Measurements from ENCODE around the gene LY6G6F. TPM values are rescaled to one million over a fixed set of nuclear protein-coding genes. Genes with fewer than 3 reads are reported as not detected.
A peak's percentile ranks its signal among the peaks of the same experiment; 100 is the strongest.

LY6G6F gene
- total RNA-seq, 1 donor from 2014 or later, result not detected

DNA sequence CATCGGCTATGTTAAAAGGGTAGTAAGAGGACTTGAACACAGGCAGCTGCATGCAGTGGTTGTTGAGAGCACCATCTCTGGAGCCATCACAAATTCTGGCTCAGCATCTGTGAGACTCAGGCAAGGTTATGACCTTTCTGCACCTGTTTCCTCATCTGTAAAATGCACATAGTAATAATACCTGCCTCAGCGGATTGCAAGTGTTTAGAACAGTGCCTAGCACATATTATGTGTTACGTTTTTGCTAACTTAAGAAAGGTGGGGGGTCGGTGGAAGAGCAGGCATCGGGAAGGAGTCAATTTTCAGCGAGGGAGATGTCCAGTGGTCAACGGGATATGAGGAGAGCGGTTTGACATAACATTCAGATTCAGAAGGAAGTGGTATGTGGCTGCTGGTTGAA is 28.7 kb upstream of the LY6G6F start:
- H3K4me3 ChIP-seq (ENCODE audit: low read length in 3 of 3), result no peak overlapping the region
- H3K27me3 ChIP-seq (ENCODE audit: control insufficient read depth in 3 of 3, insufficient read depth in 3 of 3, low read length in 3 of 3), result no peaks in the 10 kb centered on the region
- no peaks in the 10 kb centered on the region for H3K9me3 ChIP-seq (ENCODE audit: control insufficient read depth in 3 of 3, low read length in 3 of 3)
- no peak overlapping the region for H3K27ac ChIP-seq (ENCODE audit: low read depth, low read length)
- H3K9ac ChIP-seq (ENCODE audit: low read depth in 1 of 3, low read length in 3 of 3), result no peak overlapping the region
- peaks cover 15 to 25% (median 18%) of the 10 kb centered on the region in 3 donors for H3K4me1 ChIP-seq (ENCODE audit: control insufficient read depth in 3 of 3, insufficient read depth in 3 of 3, low read length in 3 of 3)
- H3K36me3 ChIP-seq (ENCODE audit: control insufficient read depth in 3 of 3, insufficient read depth in 3 of 3, low read length in 3 of 3), result peaks cover 4 to 12% (median 7%) of the 10 kb centered on the region in 3 donors

DNA sequence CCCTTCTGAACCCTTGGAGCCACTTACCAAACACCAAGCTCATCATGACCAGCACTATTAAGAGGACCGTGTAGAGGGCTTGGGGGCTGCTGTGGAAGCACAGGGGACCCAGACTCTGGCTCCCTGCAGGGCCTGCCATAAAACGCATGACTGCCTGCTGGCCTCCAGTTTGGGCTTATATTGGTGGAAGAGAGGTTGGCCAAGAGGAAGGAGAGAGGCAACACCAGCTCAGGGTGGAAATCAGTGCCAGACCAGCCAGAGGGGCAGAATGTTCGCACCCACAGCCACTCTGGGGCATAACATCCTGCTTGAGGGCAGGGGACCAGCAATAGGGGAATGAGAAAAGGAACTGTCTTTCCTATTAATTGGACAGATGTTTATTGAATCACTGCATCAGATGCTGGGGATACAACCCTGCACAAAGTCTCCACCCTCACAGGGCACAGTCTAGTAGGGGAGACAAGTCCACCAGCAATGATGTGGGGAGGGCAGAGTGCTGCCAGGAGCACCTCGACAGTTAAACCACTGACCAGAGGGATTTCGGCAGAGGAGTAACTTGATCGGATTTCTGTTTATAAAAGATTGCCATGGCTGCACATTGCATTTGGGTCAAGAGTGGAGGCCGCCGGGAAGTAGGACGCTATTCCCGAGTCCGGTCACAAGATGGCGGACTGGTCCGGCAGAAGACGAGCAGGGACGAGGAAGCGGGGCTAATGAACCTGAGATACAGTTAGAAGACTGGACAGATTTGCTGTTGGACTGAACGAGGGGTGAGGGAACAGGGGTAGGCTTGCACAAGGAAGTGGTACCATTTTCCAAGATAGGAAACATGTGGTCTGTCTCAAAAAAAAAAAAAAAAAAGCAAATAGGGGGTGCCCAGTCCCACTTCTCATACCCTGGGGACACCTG is 26.2 kb upstream of the LY6G6F start, which contains the start of gene LY6G5C:
Gene LY6G5C, minus strand, starts transcription at position 842 of the 909 bp plus-strand sequence. Its CDS starts 694 bp downstream, at position 148.
- Histone ChIP-seq H3K36me3 (ENCODE audit: control insufficient read depth in 3 of 3, insufficient read depth in 3 of 3, low read length in 3 of 3) (peaks cover 1 to 6% (median 4%) of the 10 kb centered on the region in 3 donors), H3K9ac (ENCODE audit: low read depth in 1 of 3, low read length in 3 of 3) (peak within 1 kb of the TSS; percentile 74 to 80 (median 78)), H3K4me3 (ENCODE audit: low read length in 3 of 3) (peak within 1 kb of the TSS; percentile 74 to 81 (median 81)), H3K27ac (ENCODE audit: low read depth, low read length) (peak within 1 kb of the TSS; percentile 59), H3K4me1 (ENCODE audit: control insufficient read depth in 3 of 3, insufficient read depth in 3 of 3, low read length in 3 of 3) (peaks cover 15 to 25% (median 18%) of the 10 kb centered on the region in 3 donors), H3K27me3 (ENCODE audit: control insufficient read depth in 3 of 3, insufficient read depth in 3 of 3, low read length in 3 of 3) (no peaks in the 10 kb centered on the region), H3K9me3 (ENCODE audit: control insufficient read depth in 3 of 3, low read length in 3 of 3) (no peaks in the 10 kb centered on the region)

GRCh38 chr6:31681135-31681671 is 25.5 kb upstream of the LY6G6F start:
- no peaks in the 10 kb centered on the region for H3K27me3 ChIP-seq (ENCODE audit: control insufficient read depth in 3 of 3, insufficient read depth in 3 of 3, low read length in 3 of 3)
- H3K36me3 ChIP-seq (ENCODE audit: control insufficient read depth in 3 of 3, insufficient read depth in 3 of 3, low read length in 3 of 3), result peaks cover 2 to 11% (median 7%) of the 10 kb centered on the region in 3 donors
- no peaks in the 10 kb centered on the region for H3K9me3 ChIP-seq (ENCODE audit: control insufficient read depth in 3 of 3, low read length in 3 of 3)
- peak overlapping the region; percentile 74 to 81 (median 81) for H3K4me3 ChIP-seq (ENCODE audit: low read length in 3 of 3)
- H3K27ac ChIP-seq (ENCODE audit: low read depth, low read length), result peak overlapping the region; percentile 59
- peaks cover 15 to 25% (median 18%) of the 10 kb centered on the region in 3 donors for H3K4me1 ChIP-seq (ENCODE audit: control insufficient read depth in 3 of 3, insufficient read depth in 3 of 3, low read length in 3 of 3)
- H3K9ac ChIP-seq (ENCODE audit: low read depth in 1 of 3, low read length in 3 of 3), result peak overlapping the region; percentile 74 to 80 (median 78)

DNA sequence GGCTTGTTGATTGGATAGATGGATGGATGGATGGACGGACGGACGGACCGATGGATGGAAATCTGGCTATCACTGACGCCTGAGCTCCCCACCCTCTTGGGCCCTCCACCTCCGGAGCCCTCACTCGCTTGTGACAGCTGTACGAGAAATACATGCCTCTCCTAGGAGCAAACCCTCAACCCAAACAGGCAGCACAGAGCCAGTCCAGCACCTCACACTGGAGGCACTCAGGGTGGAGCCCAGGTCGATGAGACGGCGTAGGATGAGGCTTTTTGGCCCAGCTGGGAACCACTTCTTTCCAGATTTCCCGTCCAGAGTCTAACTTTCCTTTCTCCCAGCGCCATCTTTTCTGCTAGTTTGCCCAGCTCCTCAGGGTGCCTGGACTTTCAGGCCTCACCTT is 23.1 kb upstream of the LY6G6F start:
- Histone ChIP-seq H3K4me1 (ENCODE audit: control insufficient read depth in 3 of 3, insufficient read depth in 3 of 3, low read length in 3 of 3) (peaks cover 15 to 25% (median 18%) of the 10 kb centered on the region in 3 donors), H3K9me3 (ENCODE audit: control insufficient read depth in 3 of 3, low read length in 3 of 3) (no peaks in the 10 kb centered on the region), H3K9ac (ENCODE audit: low read depth in 1 of 3, low read length in 3 of 3) (no peak overlapping the region), H3K27me3 (ENCODE audit: control insufficient read depth in 3 of 3, insufficient read depth in 3 of 3, low read length in 3 of 3) (no peaks in the 10 kb centered on the region), H3K27ac (ENCODE audit: low read depth, low read length) (no peak overlapping the region), H3K36me3 (ENCODE audit: control insufficient read depth in 3 of 3, insufficient read depth in 3 of 3, low read length in 3 of 3) (peaks cover 26 to 33% (median 29%) of the 10 kb centered on the region in 3 donors), H3K4me3 (ENCODE audit: low read length in 3 of 3) (no peak overlapping the region)

DNA sequence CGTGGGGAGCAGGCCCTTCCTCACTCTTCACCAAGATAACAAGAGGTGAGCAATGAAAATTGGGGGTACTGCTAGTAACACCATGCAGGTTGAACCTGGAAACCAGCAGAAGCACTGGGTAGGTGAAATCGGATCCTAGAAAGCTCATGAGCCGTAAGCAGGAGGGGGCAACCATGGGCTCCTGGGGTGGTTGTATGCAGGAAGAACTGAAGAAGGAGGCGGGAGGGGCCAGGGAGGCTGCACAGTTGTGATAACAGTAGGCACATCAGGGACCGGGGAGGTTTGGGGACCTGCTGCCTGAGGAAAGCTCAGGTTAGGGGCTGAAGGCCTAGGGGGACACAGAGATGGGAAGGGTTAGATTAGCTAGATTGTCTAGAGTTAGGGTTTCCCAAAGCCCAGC is 20.2 kb upstream of the LY6G6F start:
- Histone ChIP-seq H3K36me3 (ENCODE audit: control insufficient read depth in 3 of 3, insufficient read depth in 3 of 3, low read length in 3 of 3) (peaks cover 53 to 62% (median 56%) of the 10 kb centered on the region in 3 donors), H3K27me3 (ENCODE audit: control insufficient read depth in 3 of 3, insufficient read depth in 3 of 3, low read length in 3 of 3) (no peaks in the 10 kb centered on the region), H3K9ac (ENCODE audit: low read depth in 1 of 3, low read length in 3 of 3) (no peak overlapping the region), H3K27ac (ENCODE audit: low read depth, low read length) (no peak overlapping the region), H3K4me3 (ENCODE audit: low read length in 3 of 3) (no peak overlapping the region), H3K9me3 (ENCODE audit: control insufficient read depth in 3 of 3, low read length in 3 of 3) (no peaks in the 10 kb centered on the region), H3K4me1 (ENCODE audit: control insufficient read depth in 3 of 3, insufficient read depth in 3 of 3, low read length in 3 of 3) (peaks cover 2 to 4% (median 2%) of the 10 kb centered on the region in 3 donors)

GRCh38 chr6:31687321-31687720 is 19.3 kb upstream of the LY6G6F start:
- Histone ChIP-seq H3K36me3 (ENCODE audit: control insufficient read depth in 3 of 3, insufficient read depth in 3 of 3, low read length in 3 of 3) (peaks cover 61 to 69% (median 61%) of the 10 kb centered on the region in 3 donors), H3K9ac (ENCODE audit: low read depth in 1 of 3, low read length in 3 of 3) (peak overlapping the region in 1 of 3 donors; percentile 16), H3K9me3 (ENCODE audit: control insufficient read depth in 3 of 3, low read length in 3 of 3) (no peaks in the 10 kb centered on the region), H3K4me1 (ENCODE audit: control insufficient read depth in 3 of 3, insufficient read depth in 3 of 3, low read length in 3 of 3) (no peaks in the 10 kb centered on the region), H3K4me3 (ENCODE audit: low read length in 3 of 3) (no peak overlapping the region), H3K27me3 (ENCODE audit: control insufficient read depth in 3 of 3, insufficient read depth in 3 of 3, low read length in 3 of 3) (no peaks in the 10 kb centered on the region), H3K27ac (ENCODE audit: low read depth, low read length) (no peak overlapping the region)

DNA sequence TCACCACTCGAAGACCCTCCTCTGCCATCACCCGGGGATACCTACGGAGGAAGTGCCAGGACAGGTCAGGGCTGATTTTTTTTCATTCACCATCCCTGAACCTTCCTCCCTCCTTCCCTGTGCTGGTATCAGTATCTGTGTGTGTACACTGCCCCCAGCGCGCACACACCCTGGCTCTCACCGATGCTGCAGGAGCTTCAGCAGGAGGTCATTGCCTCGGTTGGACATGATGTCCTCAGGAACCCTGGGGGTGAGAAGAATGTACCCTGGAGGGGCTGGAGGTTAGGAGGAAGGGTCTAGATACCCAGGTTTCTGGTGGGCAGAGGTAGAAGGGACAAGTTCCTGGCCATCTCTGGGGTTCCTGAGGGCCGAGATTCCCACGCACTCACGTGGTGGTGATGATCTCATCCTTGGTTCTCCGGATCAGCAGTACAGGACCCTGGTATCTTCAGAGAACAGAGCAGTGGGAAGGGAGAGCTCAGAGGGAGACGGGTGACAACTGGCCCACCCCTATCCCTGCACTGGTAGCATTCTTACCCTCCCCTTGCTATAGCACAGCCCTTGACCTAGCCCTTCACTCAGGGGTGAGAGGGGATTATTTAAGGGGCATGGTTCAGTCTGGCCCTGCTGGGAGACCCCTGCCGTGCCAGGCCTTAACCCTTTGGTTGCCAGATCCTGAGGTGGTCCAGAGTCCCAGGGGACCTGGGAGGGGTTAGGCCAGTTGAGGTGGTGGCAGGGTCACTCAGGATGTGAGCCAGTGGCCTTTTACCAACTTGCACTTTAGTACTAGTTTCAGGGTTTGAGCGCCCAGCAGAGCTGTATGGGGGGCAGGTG is 18.6 kb upstream of the LY6G6F start:
- no peaks in the 10 kb centered on the region for H3K9me3 ChIP-seq (ENCODE audit: control insufficient read depth in 3 of 3, low read length in 3 of 3)
- no peak overlapping the region for H3K27ac ChIP-seq (ENCODE audit: low read depth, low read length)
- H3K4me3 ChIP-seq (ENCODE audit: low read length in 3 of 3), result no peak overlapping the region
- H3K27me3 ChIP-seq (ENCODE audit: control insufficient read depth in 3 of 3, insufficient read depth in 3 of 3, low read length in 3 of 3), result no peaks in the 10 kb centered on the region
- peak overlapping the region in 1 of 3 donors; percentile 16 for H3K9ac ChIP-seq (ENCODE audit: low read depth in 1 of 3, low read length in 3 of 3)
- peaks cover 67 to 77% (median 69%) of the 10 kb centered on the region in 3 donors for H3K36me3 ChIP-seq (ENCODE audit: control insufficient read depth in 3 of 3, insufficient read depth in 3 of 3, low read length in 3 of 3)
- no peaks in the 10 kb centered on the region for H3K4me1 ChIP-seq (ENCODE audit: control insufficient read depth in 3 of 3, insufficient read depth in 3 of 3, low read length in 3 of 3)

DNA sequence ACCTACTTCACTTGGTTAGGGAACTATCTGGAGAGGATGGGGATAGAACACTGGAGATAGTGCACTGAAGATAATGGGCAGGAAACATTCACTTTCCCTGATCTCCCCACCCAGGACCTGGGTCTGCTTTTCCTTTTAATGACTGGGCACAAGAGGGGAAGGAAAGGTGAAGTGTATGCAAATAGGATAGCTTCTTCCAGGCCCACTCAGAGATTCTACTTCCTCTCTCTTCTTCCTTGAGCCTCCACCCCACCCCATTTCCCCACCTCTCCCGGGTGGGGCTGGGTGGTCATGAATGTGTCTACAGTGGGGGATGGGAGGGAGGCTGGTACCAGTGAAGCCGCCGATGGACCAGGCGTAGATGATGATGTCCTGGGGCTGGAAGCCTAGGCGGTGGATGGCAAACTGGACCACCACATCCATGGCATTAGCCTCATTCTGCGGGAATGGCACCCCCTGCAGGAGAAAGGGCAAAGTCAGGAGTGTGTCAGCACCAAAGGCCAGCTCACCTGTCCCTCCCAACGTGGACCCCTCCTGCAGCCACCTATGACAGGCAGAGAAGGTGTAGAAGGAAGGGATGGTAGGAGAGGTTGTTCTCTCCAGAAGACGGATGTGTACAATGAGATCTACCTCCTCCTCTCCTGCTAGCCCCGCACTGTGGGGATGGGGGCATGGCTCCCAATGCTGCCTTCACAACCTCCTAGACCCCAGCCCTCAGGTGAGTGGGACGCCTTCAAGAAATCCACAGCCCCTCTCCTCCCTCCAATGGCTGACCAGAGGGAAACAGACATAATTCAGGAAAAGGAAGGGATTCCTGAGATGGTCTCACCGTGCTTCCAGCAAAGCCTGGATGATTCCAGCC is 17.2 kb upstream of the LY6G6F start:
- H3K36me3 ChIP-seq (ENCODE audit: control insufficient read depth in 3 of 3, insufficient read depth in 3 of 3, low read length in 3 of 3), result peaks cover 76 to 90% (median 78%) of the 10 kb centered on the region in 3 donors
- no peak overlapping the region for H3K27ac ChIP-seq (ENCODE audit: low read depth, low read length)
- no peaks in the 10 kb centered on the region for H3K27me3 ChIP-seq (ENCODE audit: control insufficient read depth in 3 of 3, insufficient read depth in 3 of 3, low read length in 3 of 3)
- no peak overlapping the region for H3K4me3 ChIP-seq (ENCODE audit: low read length in 3 of 3)
- H3K4me1 ChIP-seq (ENCODE audit: control insufficient read depth in 3 of 3, insufficient read depth in 3 of 3, low read length in 3 of 3), result no peaks in the 10 kb centered on the region
- H3K9me3 ChIP-seq (ENCODE audit: control insufficient read depth in 3 of 3, low read length in 3 of 3), result no peaks in the 10 kb centered on the region
- H3K9ac ChIP-seq (ENCODE audit: low read depth in 1 of 3, low read length in 3 of 3), result no peak overlapping the region

All from skeletal muscle tissue (tissue), 4 donors.